ENCODE data around the gene HEXIM1.

Gene HEXIM1

GRCh38 chr17:45148183-45149036, at the start of gene HEXIM1:
HEXIM1 (plus strand) TSS chr17:45148475; CDS start chr17:45149191, 716 bp downstream.
- peak; percentile 98 to 99 (median 98) for DNase-seq (ENCODE audit: low read depth in 3 of 3, low spot score in 1 of 3)

- peak; percentile 15 to 60 (median 41) for DNase-seq (ENCODE audit: low read depth in 3 of 3, low spot score in 1 of 3)
These were observed 49.2 kb upstream of the HEXIM1 start for GRCh38 chr17:45098869-45099616.

GRCh38 chr17:45101546-45101882, 46.8 kb upstream of the HEXIM1 start:
- DNase-seq (ENCODE audit: low read depth in 3 of 3, low spot score in 1 of 3) = no peak

- no peak for DNase-seq (ENCODE audit: low read depth in 3 of 3, low spot score in 1 of 3)
These were observed 46.1 kb upstream of the HEXIM1 start for GRCh38 chr17:45101883-45102811.

GRCh38 chr17:45102856-45103255, 45.4 kb upstream of the HEXIM1 start:
- no peak for DNase-seq (ENCODE audit: low read depth in 3 of 3, low spot score in 1 of 3)

GRCh38 chr17:45103269-45103795, 44.9 kb upstream of the HEXIM1 start:
- DNase-seq (ENCODE audit: low read depth in 3 of 3, low spot score in 1 of 3) = no peak

GRCh38 chr17:45104029-45104428, 44.2 kb upstream of the HEXIM1 start:
- no peak for DNase-seq (ENCODE audit: low read depth in 3 of 3, low spot score in 1 of 3)

GRCh38 chr17:45104497-45104896, 43.8 kb upstream of the HEXIM1 start:
- no peak for DNase-seq (ENCODE audit: low read depth in 3 of 3, low spot score in 1 of 3)

GRCh38 chr17:45104907-45105624, 43.2 kb upstream of the HEXIM1 start:
- DNase-seq (ENCODE audit: low read depth in 3 of 3, low spot score in 1 of 3) = no peak

GRCh38 chr17:45106096-45106495, 42.2 kb upstream of the HEXIM1 start:
- DNase-seq (ENCODE audit: low read depth in 3 of 3, low spot score in 1 of 3) = no peak

GRCh38 chr17:45106582-45106981, 41.7 kb upstream of the HEXIM1 start:
- no peak for DNase-seq (ENCODE audit: low read depth in 3 of 3, low spot score in 1 of 3)

GRCh38 chr17:45107293-45108010, 40.8 kb upstream of the HEXIM1 start:
- DNase-seq (ENCODE audit: low read depth in 3 of 3, low spot score in 1 of 3) = no peak

GRCh38 chr17:45108051-45108450, 40.2 kb upstream of the HEXIM1 start:
- no peak for DNase-seq (ENCODE audit: low read depth in 3 of 3, low spot score in 1 of 3)

- no peak for DNase-seq (ENCODE audit: low read depth in 3 of 3, low spot score in 1 of 3)
These were observed 39.4 kb upstream of the HEXIM1 start for GRCh38 chr17:45108595-45109521.

- no peak for DNase-seq (ENCODE audit: low read depth in 3 of 3, low spot score in 1 of 3)
These were observed 37.3 kb upstream of the HEXIM1 start for GRCh38 chr17:45110676-45111611.

- DNase-seq (ENCODE audit: low read depth in 3 of 3, low spot score in 1 of 3) = no peak
These were observed 36.4 kb upstream of the HEXIM1 start for GRCh38 chr17:45111850-45112249.

GRCh38 chr17:45112559-45113423, 35.5 kb upstream of the HEXIM1 start:
- DNase-seq (ENCODE audit: low read depth in 3 of 3, low spot score in 1 of 3) = no peak

Data from stimulated activated CD4-positive, alpha-beta T cell treated with anti-CD3 and anti-CD28 coated beads, TNF-alpha, amount 100 ng/mL, for 1 hour (primary cell).